NCI-H2081 (cell line): ENCODE measurements around the gene ZNF496.
"Not testable (repeated sequence)": the region's sequence is repeated elsewhere in the genome, so short reads cannot be mapped to it uniquely, and the experiment has no call there.

Experiments
- DNase-seq, 2 experiments: peaks; one replicate each; lab custom pipeline; 2025; lab: John Stamatoyannopoulos, UW

Gene ZNF496

GRCh38 chr1:247291833-247292561 is 39.7 kb downstream of the ZNF496 start:
- DNase-seq: no peak

- DNase-seq: no peak
These were observed 40.5 kb downstream of the ZNF496 start for GRCh38 chr1:247291161-247291560.

- no peak for DNase-seq
These were observed 41.1 kb downstream of the ZNF496 start for GRCh38 chr1:247290576-247290975.

- DNase-seq: not testable (repeated sequence)
These were observed 42.3 kb downstream of the ZNF496 start for GRCh38 chr1:247289274-247289892.

GRCh38 chr1:247288341-247288740 is 43.3 kb downstream of the ZNF496 start:
- no peak for DNase-seq

- no peak for DNase-seq
These were observed 44.2 kb downstream of the ZNF496 start for GRCh38 chr1:247287460-247287859.

GRCh38 chr1:247286134-247286670 is 45.5 kb downstream of the ZNF496 start:
- DNase-seq: no peak

- DNase-seq: no peak
These were observed 50.6 kb downstream of the ZNF496 start for GRCh38 chr1:247281001-247281574.

- no peak for DNase-seq
These were observed 54.5 kb downstream of the ZNF496 start for GRCh38 chr1:247277191-247277590.

GRCh38 chr1:247274605-247275256 is 56.9 kb downstream of the ZNF496 start:
- DNase-seq: no peak

- no peak for DNase-seq
These were observed 58.7 kb downstream of the ZNF496 start for GRCh38 chr1:247273013-247273412.

GRCh38 chr1:247270003-247270402 is 61.7 kb downstream of the ZNF496 start:
- no peak for DNase-seq

GRCh38 chr1:247269133-247269532 is 62.5 kb downstream of the ZNF496 start:
- no peak for DNase-seq

- no peak for DNase-seq
These were observed 63.1 kb downstream of the ZNF496 start for GRCh38 chr1:247268390-247269045.

GRCh38 chr1:247266053-247266452 is 65.6 kb downstream of the ZNF496 start:
- no peak for DNase-seq

GRCh38 chr1:247255772-247256171 is 75.9 kb downstream of the ZNF496 start, which contains the start of gene VN1R5:
Gene VN1R5 (plus strand): TSS chr1:247256072.
- not testable (repeated sequence) for DNase-seq

- DNase-seq: no peak
These were observed 84.1 kb downstream of the ZNF496 start for GRCh38 chr1:247247568-247247967.
